GM19372 (cell line): ENCODE data around the gene FAF1.
A peak's percentile ranks its signal among the peaks of the same experiment; 100 is the strongest.

Experiments used
- ATAC-seq: cut with Tn5 transposase; IDR thresholded peaks from one replicate; pipeline ENCODE4 v1.9.1; 2021; ENCODE audit warnings: mild to moderate bottlenecking, low read depth, moderate library complexity; ENCODE audit not compliant: unreplicated experiment

The FAF1 gene

GRCh38 chr1:50978852-50979781, 19.1 kb upstream of the FAF1 start:
- ATAC-seq = no peak

GRCh38 chr1:50978144-50978851, 18.2 kb upstream of the FAF1 start:
- peak; percentile 41 for ATAC-seq

- peak; percentile 55 for ATAC-seq
Measured at GRCh38 chr1:50977575-50978143, 17.6 kb upstream of the FAF1 start.

- peak; percentile 59 for ATAC-seq
Measured at GRCh38 chr1:50976890-50977574, 17.0 kb upstream of the FAF1 start.

GRCh38 chr1:50976111-50976889, 16.2 kb upstream of the FAF1 start:
- no peak for ATAC-seq

- ATAC-seq = no peak
Measured at GRCh38 chr1:50975436-50975835, 15.4 kb upstream of the FAF1 start.

GRCh38 chr1:50974618-50974935, 14.5 kb upstream of the FAF1 start:
- no peak for ATAC-seq

- ATAC-seq = no peak
Measured at GRCh38 chr1:50973875-50974617, 14.0 kb upstream of the FAF1 start.

- no peak for ATAC-seq
Measured at GRCh38 chr1:50973255-50973654, 13.2 kb upstream of the FAF1 start.

- no peak for ATAC-seq
Measured at GRCh38 chr1:50972766-50973165, 12.7 kb upstream of the FAF1 start.

- ATAC-seq = no peak
Measured at GRCh38 chr1:50971748-50972305, 11.8 kb upstream of the FAF1 start.

GRCh38 chr1:50970931-50971582, 11.0 kb upstream of the FAF1 start:
- ATAC-seq = no peak

GRCh38 chr1:50970509-50970887, 10.4 kb upstream of the FAF1 start:
- ATAC-seq = no peak

GRCh38 chr1:50969611-50970508, 9.8 kb upstream of the FAF1 start, which contains the start of gene CDKN2C:
Gene CDKN2C, plus strand, starts transcription at chr1:50970245. Its CDS starts 124 bp downstream, at chr1:50970369.
- peak; percentile 29 for ATAC-seq

- peak; percentile 14 for ATAC-seq
Measured at GRCh38 chr1:50968821-50969610, 8.9 kb upstream of the FAF1 start.

GRCh38 chr1:50968158-50968820, 8.2 kb upstream of the FAF1 start:
- peak; percentile 61 for ATAC-seq
